Liver (tissue), 9 donors: ENCODE data around the gene MAST2. TPM values are rescaled to one million over a fixed set of nuclear protein-coding genes. Genes with fewer than 3 reads are reported as not detected.

Source experiments
- DNase-seq: peaks from one replicate; pipeline ENCODE4 v3.0.0-alpha.2; 2017; ENCODE audit warnings: low spot score
- H3K27ac ChIP-seq, 2 donors: one replicate each; pipeline ENCODE4 v1.7.0; 2013; ENCODE audit warnings: inconsistent platforms in 2 of 2, low read length in 2 of 2, control low read depth in 1 of 2, low read depth in 1 of 2, mild to moderate bottlenecking in 1 of 2
- H3K27me3 ChIP-seq, 4 donors: one replicate each; pipeline versions ENCODE4 v1.6.1 to v1.7.0; 2013; ENCODE audit warnings: low read length in 3 of 4, inconsistent platforms in 1 of 4, mild to moderate bottlenecking in 1 of 4, moderate library complexity in 1 of 4; ENCODE audit not compliant: control insufficient read depth in 4 of 4, insufficient read depth in 4 of 4
- H3K36me3 ChIP-seq, 4 donors: one replicate each; pipeline versions ENCODE4 v1.6.1 to v1.7.0; 2013; ENCODE audit warnings: low read length in 3 of 4, mild to moderate bottlenecking in 3 of 4, low read depth in 1 of 4, moderate library complexity in 1 of 4; ENCODE audit not compliant: control insufficient read depth in 4 of 4, insufficient read depth in 3 of 4
- H3K4me1 ChIP-seq, 4 donors: one replicate each; pipeline versions ENCODE4 v1.6.1 to v1.7.0; 2013; ENCODE audit warnings: low read length in 3 of 4, mild to moderate bottlenecking in 3 of 4, moderate library complexity in 1 of 4; ENCODE audit not compliant: control insufficient read depth in 4 of 4, insufficient read depth in 4 of 4
- H3K4me3 ChIP-seq, 3 donors: one replicate each; pipeline versions ENCODE4 v1.6.1 to v1.7.0; 2013; ENCODE audit warnings: low read length in 3 of 3, control low read depth in 1 of 3, low read depth in 1 of 3, mild to moderate bottlenecking in 1 of 3
- H3K9ac ChIP-seq, 2 donors: one replicate each; pipeline ENCODE4 v1.7.0; 2013; ENCODE audit warnings: low read length in 2 of 2, mild to moderate bottlenecking in 2 of 2, moderate library complexity in 2 of 2, control low read depth in 1 of 2, low read depth in 1 of 2
- H3K9me3 ChIP-seq, 4 donors: one replicate each; pipeline versions ENCODE4 v1.6.1 to v1.7.0; 2013; ENCODE audit warnings: low read length in 3 of 4; ENCODE audit not compliant: control insufficient read depth in 4 of 4
- ATF3 ChIP-seq: IDR thresholded peaks from 2 replicates; pipeline ENCODE4 v1.6.1; 2016; ENCODE audit warnings: antibody characterized with exemption
- EGR1 ChIP-seq, 2 donors: IDR thresholded peaks; 2 replicates each; pipeline ENCODE4 v1.6.1; 2016 to 2018; ENCODE audit warnings: antibody characterized with exemption in 2 of 2, low read depth in 2 of 2
- FOXA1 ChIP-seq: IDR thresholded peaks from 2 replicates; pipeline ENCODE4 v1.6.1; 2016; ENCODE audit warnings: antibody characterized with exemption
- FOXA2 ChIP-seq: IDR thresholded peaks from 2 replicates; pipeline ENCODE4 v1.6.1; 2016; ENCODE audit warnings: antibody characterized with exemption
- GABPA ChIP-seq, 2 donors: IDR thresholded peaks in 1 of 2; conservative IDR thresholded peaks in 1 of 2; 2 replicates each; pipeline ENCODE4 v1.6.1; 2016; ENCODE audit warnings: antibody characterized with exemption in 2 of 2, mild to moderate bottlenecking in 1 of 2, moderate library complexity in 1 of 2
- HNF4A ChIP-seq, 2 donors: conservative IDR thresholded peaks; 2 replicates each; pipeline ENCODE4 v1.6.1; 2016; ENCODE audit warnings: antibody characterized with exemption in 2 of 2, mild to moderate bottlenecking in 2 of 2
- HNF4G ChIP-seq: IDR thresholded peaks from 2 replicates; pipeline ENCODE4 v1.6.1; 2016; ENCODE audit warnings: antibody characterized with exemption
- JUND ChIP-seq, 2 donors: IDR thresholded peaks; 2 replicates each; pipeline ENCODE4 v1.6.1; 2016; ENCODE audit warnings: antibody characterized with exemption in 2 of 2
- NR2F2 ChIP-seq: IDR thresholded peaks from 2 replicates; pipeline ENCODE4 v1.6.1; 2016; ENCODE audit warnings: antibody characterized with exemption
- RAD21 ChIP-seq, 2 donors: IDR thresholded peaks; 2 replicates each; pipeline ENCODE4 v1.6.1; 2016; ENCODE audit warnings: antibody characterized with exemption in 2 of 2, mild to moderate bottlenecking in 2 of 2
- RXRA ChIP-seq, 2 donors: IDR thresholded peaks; 2 replicates each; pipeline ENCODE4 v1.6.1; 2017 to 2018; ENCODE audit warnings: antibody characterized with exemption in 2 of 2, mild to moderate bottlenecking in 1 of 2
- SP1 ChIP-seq: IDR thresholded peaks from 2 replicates; pipeline ENCODE4 v1.6.1; 2018; ENCODE audit warnings: antibody characterized with exemption, mild to moderate bottlenecking
- TAF1 ChIP-seq: conservative IDR thresholded peaks from 2 replicates; pipeline ENCODE4 v1.6.1; 2016; ENCODE audit warnings: antibody characterized with exemption, mild to moderate bottlenecking
- YY1 ChIP-seq: IDR thresholded peaks from 2 replicates; pipeline ENCODE4 v1.6.1; 2016; ENCODE audit warnings: antibody characterized with exemption, mild to moderate bottlenecking
- ZBTB33 ChIP-seq: IDR thresholded peaks from 2 replicates; pipeline ENCODE4 v1.6.1; 2016; ENCODE audit warnings: antibody characterized with exemption
- WGBS: extraction: QIAGEN DNeasy Blood & Tissue Kit; methylation state at CpG from one replicate; pipeline ENCODE4 v1.1.7; 2013; 5-methylcytosine and 5-hydroxymethylcytosine counted together
- polyA plus RNA-seq, 2 donors: library from polyadenylated mRNA; stranded (reverse) in 1 of 2; unstranded in 1 of 2; fragments of 200-250 nt in 1 of 2; fragments of >200 nt in 1 of 2; fragmentation: Nextera tagmentation in 1 of 2; extraction: Ambion mirVana in 1 of 2; gene quantifications; one replicate each; pipeline versions ENCODE4 v1.2.1 to v1.2.3, GENCODE V29; 2013 to 2015
- total RNA-seq, 2 donors: library from RNA; depleted of rRNA; stranded (reverse); fragments of >200 nt; gene quantifications; one replicate each; pipeline ENCODE4 v1.2.3, GENCODE V29; 2014
- TF ChIP-seq, protein P1 (sequence below): IDR thresholded peaks from 2 replicates; pipeline ENCODE4 v1.6.1; 2016; ENCODE audit warnings: antibody characterized with exemption, mild to moderate bottlenecking
- TF ChIP-seq, protein P2 (sequence below): fragments of 150-350 bp; IDR thresholded peaks from 2 replicates; pipeline ENCODE4 v1.5.1; 2017; ENCODE audit warnings: improper control_type of control experiment, low read depth, low read length; ENCODE audit not compliant: missing input control
- TF ChIP-seq, protein P3 (sequence below): IDR thresholded peaks from 2 replicates; pipeline ENCODE4 v1.6.1; 2016; ENCODE audit warnings: antibody characterized with exemption
- donor health status: healthy.
- donor health status: healthy.
- donor health status: healthy.
- donor health status: healthy.
- donor health status: healthy.

MAST2 gene
- total and polyA plus RNA-seq, 4 donors: 4.8 to 9.6 (median 5.7) TPM

GRCh38 chr1:46011121-46011695, 207.8 kb downstream of the MAST2 start:
- H3K27me3 ChIP-seq: no peaks in the 10 kb centered on the region
- peaks cover 4 to 37% (median 31%) of the 10 kb centered on the region in 4 donors for H3K36me3 ChIP-seq
- TF ChIP-seq RXRA (IDR thresholded peaks at IDR 0.05) (no peak), GABPA (IDR thresholded peaks at IDR 0.05 in 1 of 2, conservative IDR thresholded peaks at IDR 0.05 in 1 of 2) (no peak), RAD21 (IDR thresholded peaks at IDR 0.05) (no peak), TAF1 (no peak), SP1 (no peak), YY1 (no peak)
- TF ChIP-seq, protein P1, sequence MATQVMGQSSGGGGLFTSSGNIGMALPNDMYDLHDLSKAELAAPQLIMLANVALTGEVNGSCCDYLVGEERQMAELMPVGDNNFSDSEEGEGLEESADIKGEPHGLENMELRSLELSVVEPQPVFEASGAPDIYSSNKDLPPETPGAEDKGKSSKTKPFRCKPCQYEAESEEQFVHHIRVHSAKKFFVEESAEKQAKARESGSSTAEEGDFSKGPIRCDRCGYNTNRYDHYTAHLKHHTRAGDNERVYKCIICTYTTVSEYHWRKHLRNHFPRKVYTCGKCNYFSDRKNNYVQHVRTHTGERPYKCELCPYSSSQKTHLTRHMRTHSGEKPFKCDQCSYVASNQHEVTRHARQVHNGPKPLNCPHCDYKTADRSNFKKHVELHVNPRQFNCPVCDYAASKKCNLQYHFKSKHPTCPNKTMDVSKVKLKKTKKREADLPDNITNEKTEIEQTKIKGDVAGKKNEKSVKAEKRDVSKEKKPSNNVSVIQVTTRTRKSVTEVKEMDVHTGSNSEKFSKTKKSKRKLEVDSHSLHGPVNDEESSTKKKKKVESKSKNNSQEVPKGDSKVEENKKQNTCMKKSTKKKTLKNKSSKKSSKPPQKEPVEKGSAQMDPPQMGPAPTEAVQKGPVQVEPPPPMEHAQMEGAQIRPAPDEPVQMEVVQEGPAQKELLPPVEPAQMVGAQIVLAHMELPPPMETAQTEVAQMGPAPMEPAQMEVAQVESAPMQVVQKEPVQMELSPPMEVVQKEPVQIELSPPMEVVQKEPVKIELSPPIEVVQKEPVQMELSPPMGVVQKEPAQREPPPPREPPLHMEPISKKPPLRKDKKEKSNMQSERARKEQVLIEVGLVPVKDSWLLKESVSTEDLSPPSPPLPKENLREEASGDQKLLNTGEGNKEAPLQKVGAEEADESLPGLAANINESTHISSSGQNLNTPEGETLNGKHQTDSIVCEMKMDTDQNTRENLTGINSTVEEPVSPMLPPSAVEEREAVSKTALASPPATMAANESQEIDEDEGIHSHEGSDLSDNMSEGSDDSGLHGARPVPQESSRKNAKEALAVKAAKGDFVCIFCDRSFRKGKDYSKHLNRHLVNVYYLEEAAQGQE: no peak
- TF ChIP-seq, protein P2, sequence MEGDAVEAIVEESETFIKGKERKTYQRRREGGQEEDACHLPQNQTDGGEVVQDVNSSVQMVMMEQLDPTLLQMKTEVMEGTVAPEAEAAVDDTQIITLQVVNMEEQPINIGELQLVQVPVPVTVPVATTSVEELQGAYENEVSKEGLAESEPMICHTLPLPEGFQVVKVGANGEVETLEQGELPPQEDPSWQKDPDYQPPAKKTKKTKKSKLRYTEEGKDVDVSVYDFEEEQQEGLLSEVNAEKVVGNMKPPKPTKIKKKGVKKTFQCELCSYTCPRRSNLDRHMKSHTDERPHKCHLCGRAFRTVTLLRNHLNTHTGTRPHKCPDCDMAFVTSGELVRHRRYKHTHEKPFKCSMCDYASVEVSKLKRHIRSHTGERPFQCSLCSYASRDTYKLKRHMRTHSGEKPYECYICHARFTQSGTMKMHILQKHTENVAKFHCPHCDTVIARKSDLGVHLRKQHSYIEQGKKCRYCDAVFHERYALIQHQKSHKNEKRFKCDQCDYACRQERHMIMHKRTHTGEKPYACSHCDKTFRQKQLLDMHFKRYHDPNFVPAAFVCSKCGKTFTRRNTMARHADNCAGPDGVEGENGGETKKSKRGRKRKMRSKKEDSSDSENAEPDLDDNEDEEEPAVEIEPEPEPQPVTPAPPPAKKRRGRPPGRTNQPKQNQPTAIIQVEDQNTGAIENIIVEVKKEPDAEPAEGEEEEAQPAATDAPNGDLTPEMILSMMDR: no peak
- no peak overlapping the region for H3K9ac ChIP-seq
- no peak overlapping the region for H3K4me3 ChIP-seq
- no peak overlapping the region for H3K27ac ChIP-seq
- no peaks in the 10 kb centered on the region for H3K4me1 ChIP-seq
- no peaks in the 10 kb centered on the region for H3K9me3 ChIP-seq
- 83% methylated on average over 7 of the region's 7 CpGs for WGBS
- DNase-seq: no peak

DNA sequence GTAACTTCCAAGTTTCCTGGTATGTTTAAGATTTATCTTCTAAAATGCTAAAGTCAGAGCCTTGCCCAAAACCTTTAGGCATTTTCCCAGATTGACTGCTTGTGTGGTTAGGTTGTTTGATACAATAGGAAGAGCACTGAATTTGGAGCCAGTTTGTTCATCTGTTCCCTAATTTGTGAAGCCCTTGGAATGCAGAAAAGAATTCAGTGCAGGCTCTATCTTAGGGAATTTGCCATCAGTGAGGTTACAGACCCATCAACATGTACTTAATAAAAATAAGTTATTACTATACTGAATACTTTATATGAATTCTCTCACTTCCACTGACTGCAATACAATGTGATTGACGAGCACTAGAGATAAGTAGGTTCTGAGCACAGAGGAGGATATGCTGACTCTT, 208.8 kb downstream of the MAST2 start:
- 89% methylated on average over 1 of the region's 1 CpG for WGBS
- H3K36me3 ChIP-seq: peaks cover 4 to 34% (median 29%) of the 10 kb centered on the region in 4 donors
- TF ChIP-seq EGR1 (IDR thresholded peaks at IDR 0.05; ENCODE audit: low read depth in 2 of 2) (no peak), GABPA (IDR thresholded peaks at IDR 0.05 in 1 of 2, conservative IDR thresholded peaks at IDR 0.05 in 1 of 2) (no peak), FOXA1 (no peak), FOXA2 (no peak), RXRA (IDR thresholded peaks at IDR 0.05) (no peak), ZBTB33 (no peak), JUND (IDR thresholded peaks at IDR 0.05) (no peak), SP1 (no peak), ATF3 (no peak), TAF1 (no peak), NR2F2 (no peak), YY1 (no peak), HNF4A (conservative IDR thresholded peaks at IDR 0.05) (no peak), HNF4G (no peak), RAD21 (IDR thresholded peaks at IDR 0.05) (no peak)
- TF ChIP-seq, protein P3, sequence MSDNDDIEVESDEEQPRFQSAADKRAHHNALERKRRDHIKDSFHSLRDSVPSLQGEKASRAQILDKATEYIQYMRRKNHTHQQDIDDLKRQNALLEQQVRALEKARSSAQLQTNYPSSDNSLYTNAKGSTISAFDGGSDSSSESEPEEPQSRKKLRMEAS: no peak
- TF ChIP-seq, protein P1: no peak
- TF ChIP-seq, protein P2: no peak
- H3K9me3 ChIP-seq: no peaks in the 10 kb centered on the region
- no peak overlapping the region for H3K27ac ChIP-seq
- no peaks in the 10 kb centered on the region for H3K27me3 ChIP-seq
- DNase-seq: no peak
- H3K4me3 ChIP-seq: no peak overlapping the region
- H3K4me1 ChIP-seq: no peaks in the 10 kb centered on the region
- no peak overlapping the region for H3K9ac ChIP-seq
